HG02852 (cell line): Measurements from ENCODE around the gene AK4.

Experiments used
- ATAC-seq: cut with Tn5 transposase; IDR thresholded peaks from one replicate; pipeline ENCODE4 v1.9.1; 2021; ENCODE audit warnings: mild to moderate bottlenecking, moderate library complexity; ENCODE audit not compliant: unreplicated experiment

The AK4 gene

DNA sequence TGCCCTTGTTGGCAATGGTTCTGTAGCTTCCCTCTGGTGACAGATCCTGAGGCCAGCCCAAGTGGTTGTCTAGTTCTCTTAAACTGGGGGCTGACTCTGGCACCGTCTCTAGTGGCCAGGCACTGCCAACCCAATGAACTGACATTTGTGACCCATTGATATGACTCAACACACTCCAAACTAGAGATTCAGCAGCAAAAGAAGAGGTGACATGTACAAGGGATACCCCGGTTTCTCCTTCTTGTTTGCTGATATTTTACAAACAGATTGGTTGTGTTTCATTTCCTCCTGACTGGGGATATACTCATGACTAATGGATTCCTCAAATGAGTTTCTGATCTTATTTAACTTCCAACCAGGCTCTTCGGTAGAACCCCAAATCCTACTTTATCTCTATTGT, 95.5 kb downstream of the AK4 start:
- no peak for ATAC-seq

DNA sequence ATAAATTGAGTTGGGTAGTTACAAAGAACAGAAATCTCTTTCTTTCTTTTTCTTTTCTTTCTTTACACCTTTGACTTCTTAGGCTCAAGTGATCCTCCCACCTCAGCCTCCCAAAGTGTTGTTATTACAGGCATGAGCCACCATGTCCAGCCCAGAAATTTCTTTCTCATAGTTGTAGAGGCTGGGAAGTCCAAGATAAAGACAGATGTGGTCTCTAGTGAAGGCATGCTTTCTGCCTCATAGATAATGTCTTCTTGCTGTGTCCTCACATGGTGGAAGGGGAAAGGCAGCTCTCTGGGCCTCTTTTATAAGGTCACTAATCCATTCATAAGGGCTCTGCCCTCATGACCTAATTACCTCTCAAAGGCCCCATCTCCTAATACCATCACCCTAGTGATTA, 97.3 kb downstream of the AK4 start:
- ATAC-seq: no peak

DNA sequence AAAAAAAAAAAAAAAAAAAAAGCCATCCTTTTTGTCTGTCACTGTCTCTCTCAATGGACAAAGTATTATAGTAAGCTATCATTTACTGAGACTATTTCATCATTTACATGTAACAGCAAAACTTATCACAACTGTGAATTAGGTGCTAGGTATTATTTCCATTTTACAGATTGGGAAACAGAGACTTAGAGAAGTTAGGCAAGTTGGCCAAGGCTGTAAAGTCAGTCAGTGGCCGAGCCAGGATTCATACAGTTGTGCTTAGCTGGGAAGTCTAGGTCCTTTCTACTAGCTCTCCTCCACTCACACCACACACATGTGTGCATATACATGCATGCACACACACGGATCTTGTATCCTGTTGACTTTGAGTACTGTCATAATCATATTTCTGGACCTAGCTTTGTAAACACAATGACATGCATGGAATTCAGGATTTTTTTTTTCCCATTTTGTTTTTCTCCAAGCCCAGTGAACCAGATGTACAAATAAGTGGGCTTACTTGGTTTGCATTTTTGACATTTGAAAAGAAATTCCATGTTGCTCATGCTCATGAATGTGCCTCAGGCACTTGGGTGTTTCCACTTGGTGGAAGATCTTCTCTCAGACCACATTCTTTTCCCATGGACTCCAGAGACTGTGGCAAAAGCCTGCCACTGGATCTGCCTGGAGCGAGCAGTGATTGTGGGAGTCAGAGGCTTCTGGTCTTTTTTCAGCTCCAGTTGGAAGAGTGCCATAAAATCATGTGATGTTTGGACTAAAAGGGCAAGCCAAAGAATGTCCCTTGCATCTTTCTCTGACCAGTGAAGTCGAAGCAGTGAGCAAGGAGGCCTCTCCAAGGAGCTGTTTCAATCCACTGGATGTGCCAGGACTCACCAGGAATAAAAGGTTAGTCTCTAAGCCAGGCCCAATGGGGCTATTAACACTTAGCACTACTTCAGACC, 99.7 kb downstream of the AK4 start:
- ATAC-seq: no peak

DNA sequence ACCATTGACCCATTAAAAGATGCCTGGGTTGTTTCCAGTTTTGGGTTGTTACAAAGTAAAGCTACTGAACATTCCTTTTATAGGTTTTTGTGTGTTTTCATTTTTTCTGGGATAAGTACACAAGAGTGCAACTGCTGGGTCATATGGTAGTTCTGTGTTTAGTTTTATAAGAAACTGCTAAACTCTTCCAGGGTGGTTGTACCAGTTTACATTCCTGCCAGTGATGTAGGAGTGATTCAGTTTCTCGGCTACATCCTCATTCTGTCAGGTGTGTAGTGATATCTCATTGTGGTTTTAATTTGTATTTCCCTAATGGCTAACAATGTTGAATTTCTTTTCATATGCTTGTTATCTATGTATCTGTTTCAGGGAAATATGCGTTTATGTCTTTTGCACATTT, 102.8 kb downstream of the AK4 start:
- no peak for ATAC-seq

DNA sequence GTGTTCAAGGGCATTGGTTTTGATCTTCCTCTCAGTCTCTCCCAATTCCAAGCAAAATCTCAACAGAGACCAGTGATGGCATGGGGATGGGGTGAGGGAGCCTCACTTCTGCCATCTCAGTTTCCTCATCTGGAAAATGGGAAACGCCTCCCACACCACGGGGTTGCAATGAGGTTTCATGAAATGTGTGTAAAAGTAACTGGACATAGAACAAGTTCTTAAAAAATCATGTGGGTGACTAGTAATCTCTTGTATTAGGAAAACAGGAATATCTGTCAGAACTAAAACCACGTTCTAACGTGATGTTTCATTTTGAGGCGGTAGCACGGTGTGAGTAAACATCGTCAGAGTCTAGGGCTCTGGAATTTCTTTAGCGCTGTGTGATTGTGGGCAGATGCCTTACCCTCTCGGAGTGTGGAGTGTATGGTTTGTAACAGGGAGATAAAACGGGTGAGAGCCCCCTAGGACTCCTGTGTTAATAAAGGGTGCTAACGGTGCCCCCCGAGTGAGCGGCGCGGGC, 105.9 kb downstream of the AK4 start:
- ATAC-seq: peak; percentile 37

DNA sequence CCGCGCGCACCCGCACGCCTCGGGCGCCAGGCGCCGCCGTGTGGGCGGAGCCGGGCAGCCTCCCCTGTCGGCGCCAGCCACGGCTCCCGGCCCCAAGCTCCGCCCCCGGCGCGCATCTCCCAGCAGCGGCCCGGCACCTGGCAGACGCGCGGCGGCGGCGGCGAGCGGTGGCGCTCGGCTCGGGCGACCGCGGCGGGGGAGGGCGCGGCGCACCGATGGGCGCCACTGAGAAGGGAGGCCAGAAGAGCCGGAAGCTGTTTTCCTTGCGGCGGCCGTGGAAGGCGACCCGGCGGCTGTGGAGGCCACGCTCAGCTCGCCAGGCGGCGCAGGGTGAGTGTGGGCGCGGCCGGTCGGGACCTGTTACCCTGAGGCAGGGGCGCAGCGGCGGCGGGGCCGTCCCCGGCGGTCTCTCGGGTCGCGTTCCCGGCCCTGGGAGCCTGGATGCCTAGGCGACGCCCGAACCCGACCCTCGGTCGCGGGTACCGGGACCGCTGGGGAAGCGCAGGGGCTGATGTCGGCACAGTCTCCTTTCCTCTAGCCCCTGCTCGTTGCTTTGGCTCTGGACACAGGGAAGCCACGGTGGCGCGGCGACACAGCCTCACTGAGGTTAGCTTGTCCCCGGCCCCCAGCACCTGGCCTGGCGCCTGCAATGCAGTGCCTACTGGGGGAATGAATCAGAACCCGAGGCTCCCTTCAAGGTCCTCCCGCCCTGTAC, 106.5 kb downstream of the AK4 start:
- ATAC-seq: peak; percentile 94

DNA sequence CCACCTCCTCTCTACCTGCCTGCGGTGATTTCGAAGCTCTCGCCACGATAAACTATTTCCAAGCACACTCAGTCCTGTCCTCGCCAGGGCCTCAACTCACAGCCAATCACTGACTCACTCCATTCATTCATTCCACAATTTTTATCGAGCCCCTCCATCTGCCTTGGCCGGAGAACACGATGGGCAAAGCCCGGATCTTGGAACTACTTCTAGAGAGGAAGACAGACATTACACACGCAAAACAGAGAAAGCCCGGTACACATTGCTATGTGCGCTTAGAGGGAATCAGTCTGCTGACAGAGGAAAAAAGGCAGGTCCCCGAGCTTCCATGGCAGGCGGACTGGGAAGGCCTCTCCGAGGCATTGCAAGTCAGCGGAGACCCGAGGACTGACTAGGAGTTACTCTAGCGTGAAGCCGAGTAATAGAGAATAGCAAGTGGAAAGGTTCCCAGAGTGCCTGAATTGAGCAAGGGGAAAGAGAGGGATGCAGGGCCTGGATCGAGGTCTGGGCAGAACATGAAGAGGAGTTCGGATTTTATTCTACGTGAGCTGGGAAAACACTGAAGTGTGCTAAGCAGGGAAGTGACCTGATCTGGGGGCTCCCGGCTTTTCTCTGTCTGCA, 107.1 kb downstream of the AK4 start:
- peak; percentile 4 for ATAC-seq

DNA sequence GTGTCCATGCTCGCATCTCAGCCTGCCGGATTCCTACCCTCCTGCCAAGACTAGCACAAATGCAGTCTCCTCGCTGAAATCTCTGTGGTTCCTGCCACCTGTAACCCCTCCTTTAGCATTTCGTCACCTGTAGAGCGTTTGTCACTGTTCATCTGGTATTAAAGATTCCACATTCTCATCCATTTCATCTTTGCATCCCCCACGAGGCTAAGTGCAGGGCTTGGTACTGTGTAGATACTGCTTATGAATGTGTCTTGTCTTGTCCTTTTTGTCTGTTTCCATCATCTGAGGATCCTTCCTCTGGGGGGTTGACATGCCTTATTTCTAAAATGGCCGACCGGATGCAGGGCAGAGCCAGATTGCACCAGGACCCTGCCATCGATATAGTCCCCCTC, 107.7 kb downstream of the AK4 start:
- no peak for ATAC-seq

DNA sequence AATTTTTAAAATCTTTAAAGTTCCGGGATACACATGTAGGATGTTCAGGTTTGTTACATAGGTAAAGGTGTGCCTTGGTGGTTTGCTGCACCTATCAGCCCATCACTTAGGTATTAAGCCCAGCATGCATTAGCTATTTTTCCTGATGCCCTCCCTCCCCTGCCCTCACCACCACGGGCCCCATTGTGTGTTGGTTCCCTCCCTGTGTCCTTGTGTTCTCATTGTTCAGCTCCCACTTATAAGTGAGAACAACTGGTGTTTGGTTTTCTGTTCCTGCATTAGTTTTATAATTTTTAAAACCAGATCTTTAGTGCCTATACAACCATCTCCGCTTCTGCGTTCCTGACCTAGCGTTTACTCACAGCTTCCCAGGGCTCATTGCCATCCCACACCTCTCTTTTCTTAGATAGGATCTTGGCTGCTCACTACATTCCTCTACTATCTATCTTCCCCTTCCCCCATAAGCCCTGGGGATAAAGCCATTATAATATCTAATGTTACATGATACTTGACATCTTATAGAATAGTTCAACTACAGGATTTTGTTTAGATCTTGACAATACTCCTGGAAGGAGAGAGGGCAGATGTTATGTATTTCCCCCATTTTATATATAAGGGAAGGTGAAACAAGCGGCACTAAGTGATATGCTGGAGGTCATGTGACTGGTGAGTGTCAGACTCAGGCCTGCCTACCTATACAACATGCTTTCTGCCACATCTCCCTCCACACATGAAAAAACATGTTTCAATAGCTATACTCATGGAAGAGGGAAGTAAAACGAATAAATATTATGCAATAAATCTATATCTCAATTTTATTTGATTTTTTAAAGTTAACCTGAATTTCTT, 109.1 kb downstream of the AK4 start:
- ATAC-seq: no peak

DNA sequence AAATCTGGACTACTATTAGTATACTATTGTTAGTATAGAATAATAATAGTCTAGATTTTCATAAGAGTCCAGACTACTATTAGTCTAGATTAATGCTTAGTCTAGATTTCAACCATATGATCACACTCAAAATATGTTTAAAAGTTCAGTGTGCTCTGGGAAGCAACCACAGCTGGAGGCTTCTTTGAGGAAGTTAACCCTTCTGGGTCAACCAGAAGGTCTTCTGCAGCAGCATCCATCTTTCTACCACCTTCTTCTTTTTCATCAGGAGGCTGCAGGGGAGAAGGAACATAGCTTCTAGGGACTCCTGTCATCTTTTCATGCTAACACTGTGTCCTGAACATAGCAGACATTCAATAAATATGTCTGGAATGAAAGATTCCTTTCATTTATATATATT, 110.1 kb downstream of the AK4 start:
- no peak for ATAC-seq

DNA sequence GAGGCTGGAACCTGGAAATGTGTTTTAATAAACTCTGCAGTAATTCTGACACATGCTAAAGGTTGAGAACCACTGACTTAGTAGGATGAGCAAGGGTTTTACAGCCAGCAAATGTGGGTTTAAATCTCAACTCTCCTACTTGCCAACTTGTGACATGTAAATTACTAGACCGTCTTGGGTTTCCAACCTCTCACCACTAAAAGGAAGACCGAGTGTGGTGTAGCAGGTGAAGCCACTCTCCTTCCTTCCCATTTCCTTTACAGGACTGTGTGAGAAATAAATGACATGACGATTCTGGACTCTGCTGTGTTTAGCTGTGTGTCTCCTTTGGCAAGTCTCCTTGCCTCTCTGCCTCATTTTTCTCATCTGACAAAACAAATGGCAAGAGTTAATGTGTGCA, 111.8 kb downstream of the AK4 start:
- ATAC-seq: no peak

DNA sequence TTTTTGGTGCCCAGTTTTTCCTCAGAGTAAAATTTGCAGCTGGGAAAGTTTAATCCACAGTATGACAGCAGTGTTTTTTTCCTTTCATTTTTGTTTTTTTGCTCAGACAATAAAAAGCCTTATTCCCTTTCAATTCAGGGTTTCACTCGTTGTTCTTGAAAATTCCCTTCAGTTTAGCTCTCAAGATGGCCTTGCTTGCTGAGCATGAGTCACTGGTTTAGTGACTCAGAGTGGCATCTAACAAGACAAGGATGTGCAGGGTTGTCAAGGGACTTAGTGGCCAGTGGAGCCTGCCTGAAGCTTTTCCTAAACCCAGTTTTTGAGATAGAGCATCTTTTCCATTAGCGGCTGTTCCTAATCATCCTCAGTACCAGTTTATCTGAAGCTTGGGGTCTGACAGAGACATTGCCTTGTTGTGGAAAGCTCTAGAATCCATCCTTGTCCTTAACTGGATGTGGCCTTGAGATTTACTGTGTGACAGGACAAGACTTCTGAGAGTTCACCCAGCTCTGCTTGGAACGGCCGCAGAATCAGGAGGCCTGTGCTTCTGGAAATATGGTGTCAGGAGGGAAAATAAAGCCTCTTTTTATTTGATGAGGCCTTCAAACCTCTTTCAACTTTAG, 113.0 kb downstream of the AK4 start:
- ATAC-seq: no peak

DNA sequence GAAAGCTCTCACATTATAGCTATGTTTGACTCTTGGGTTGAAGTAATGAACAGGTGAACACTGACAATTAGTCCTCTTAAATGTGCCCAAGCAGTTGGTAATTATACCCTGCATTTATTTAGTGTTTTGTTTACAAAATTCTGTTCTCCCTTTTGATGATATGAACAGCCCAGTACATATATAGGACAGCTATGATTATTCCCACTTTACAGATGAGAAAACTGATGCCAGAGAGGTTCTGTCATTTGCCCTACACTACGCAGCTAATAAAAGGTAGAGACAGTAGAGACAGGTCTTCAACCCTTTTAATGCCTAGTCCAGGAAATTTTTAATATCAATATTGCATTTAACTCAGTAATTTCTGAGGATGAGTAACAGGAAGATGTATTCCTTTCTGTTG, 115.3 kb downstream of the AK4 start:
- no peak for ATAC-seq

DNA sequence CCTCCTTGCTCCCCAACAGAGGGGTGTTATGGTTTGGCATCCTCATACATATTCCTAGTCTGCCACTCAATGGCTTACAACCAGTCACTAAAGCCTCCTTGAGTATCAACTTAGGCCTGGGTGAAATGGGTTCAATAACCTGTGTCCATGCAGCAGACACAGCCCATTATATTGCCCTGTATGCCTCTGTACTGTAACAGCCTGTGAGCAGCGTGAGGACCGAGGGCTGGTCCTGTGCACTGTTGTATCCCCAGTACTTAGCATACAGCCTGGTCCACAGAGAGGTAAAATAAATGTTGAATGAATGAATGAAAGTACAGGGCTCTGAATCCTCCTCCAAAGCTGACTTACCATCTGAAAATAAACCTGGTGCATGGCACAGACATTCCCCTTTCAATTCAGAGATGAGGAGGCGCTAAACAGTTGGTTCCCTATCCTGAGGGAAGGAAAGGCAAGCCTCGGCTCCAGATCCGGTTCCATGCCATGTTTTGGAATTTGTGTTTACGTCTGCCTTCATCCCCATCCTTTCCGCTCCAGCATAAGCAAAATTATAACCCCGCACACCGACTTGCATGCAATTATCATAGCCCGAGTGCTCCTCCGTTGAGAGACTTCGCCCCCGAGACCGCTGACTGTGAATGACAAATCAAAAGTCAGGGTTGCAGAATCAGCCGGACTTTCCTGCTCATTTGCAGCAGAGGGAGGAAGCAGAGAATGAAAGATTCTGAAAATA, 116.4 kb downstream of the AK4 start:
- ATAC-seq: no peak

DNA sequence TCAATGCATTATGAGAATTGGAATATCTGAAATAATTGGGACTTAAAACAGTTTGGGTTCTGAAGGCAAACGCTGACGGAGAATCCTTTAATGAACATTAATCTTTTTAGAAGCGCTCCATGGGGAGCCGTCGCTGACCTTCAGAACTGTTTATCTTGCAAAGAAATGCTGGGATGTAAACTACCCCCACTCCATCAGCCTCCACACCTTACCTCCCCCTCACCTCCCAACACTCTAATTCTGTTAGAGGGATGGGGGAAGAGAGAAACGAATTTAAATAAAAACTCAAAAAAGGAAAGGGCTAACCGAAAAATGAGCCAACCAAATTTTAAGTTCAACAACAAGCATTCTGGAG, 117.3 kb downstream of the AK4 start:
- no peak for ATAC-seq

DNA sequence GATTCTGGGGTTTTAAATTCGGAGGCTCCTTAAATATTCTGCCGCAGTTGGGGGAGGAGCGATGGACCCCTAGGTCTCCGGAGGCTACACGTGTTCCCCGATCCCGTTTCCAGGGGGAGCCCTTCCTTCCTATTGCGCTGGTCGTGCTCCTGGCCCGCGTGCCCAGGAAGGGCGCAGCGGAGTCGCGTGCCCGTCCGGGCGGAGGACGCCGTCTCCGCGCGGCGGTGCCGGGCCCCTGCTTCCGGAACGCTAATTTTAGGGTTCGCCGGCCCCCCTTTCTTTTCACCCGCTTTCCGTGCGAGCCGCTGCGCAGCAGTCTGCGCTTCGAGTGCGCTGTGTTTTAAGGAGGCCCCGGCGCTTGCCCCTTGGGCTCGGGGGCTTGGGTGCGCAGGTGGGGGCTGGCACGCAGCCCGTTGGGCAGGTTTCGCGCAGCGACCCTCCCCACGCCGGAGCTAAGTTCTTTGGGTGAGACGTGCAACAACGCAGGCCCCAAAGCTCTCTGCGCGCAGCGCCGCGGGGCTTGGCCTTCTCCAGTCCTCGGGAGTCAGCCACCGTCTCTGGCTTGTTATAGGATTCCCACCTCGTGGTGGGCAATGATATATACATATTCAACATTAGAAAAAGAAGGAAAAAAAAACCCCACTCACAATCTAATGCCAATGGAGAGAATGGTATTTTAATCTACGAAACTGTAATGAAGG, 117.8 kb downstream of the AK4 start:
- ATAC-seq: peak; percentile 60

DNA sequence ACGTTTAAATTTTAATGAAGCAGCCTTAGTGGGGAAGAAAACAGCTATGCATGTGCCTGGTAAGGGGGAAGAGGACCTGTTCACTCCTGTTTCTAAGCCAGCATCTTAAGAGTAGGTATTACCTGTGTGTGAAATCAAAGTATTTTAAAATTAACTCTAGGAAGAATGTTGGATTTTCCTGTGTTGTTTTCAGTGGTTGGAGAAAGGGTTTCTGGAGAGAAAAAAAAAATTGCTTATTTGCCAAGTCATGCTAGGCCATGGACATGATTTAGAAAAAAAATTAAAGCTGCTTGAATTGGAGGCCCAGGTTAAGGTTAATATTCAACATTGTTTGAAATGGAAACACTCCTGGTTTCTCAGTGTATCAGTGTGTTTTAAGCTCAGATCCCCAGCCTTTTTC, 118.5 kb downstream of the AK4 start:
- no peak for ATAC-seq

DNA sequence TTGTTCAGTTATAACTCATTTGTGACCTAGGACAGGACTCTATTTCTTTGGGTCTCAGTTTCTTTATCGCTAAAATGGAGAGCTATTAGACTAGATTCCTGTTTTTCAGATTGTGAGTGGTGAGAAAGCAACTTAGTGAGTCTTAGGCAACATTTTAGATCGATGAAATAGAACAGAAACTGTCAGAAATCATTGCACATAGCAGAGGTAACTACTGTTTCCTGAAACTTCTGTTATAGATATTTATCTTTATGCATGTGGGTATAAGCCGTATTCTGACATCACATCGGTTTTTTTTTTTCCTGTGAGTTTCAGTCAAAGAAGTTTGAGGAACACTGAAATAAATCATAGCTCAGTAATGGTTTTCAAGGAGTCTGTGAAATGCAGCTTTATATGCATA, 119.3 kb downstream of the AK4 start:
- ATAC-seq: no peak

DNA sequence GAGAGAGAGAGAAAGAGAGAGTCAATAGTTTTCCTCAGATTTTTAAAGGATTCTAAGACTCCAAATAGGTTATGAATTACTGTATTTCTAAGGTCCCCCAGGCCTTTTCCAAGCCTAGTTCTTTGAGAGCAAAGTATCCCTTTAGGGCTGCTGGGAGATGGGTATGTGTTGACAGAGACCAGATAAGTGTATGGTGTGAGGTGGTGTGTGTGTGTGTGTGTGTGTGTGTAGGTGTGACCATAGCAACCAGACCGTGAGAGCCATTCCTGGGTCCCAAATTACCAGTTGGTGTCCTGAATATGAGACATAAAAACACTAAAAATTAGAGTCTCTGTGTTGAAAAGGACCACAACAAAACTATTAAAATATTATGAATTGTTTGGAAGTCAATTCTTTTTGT, 119.7 kb downstream of the AK4 start:
- ATAC-seq: no peak
